PC-9 (cell line): ENCODE data around the gene TAF9.

Source experiments
- CTCF ChIP-seq: fragments of 200-600 bp; sonication (generic); conservative IDR thresholded peaks from 2 replicates; pipeline ENCODE4 v1.6.1; 2017; ENCODE audit warnings: mixed run types, antibody characterized with exemption, mild to moderate bottlenecking, moderate library complexity
- EZH2 ChIP-seq: fragments of 200-600 bp; sonication (generic); IDR thresholded peaks from 2 replicates; pipeline ENCODE4 v1.8.0; 2017; ENCODE audit warnings: antibody characterized with exemption, low read depth

GRCh38 chr5:69368458-69369339 is 621 bp downstream of the TAF9 start:
- TF ChIP-seq CTCF (no peak), EZH2 (no peak)
